ENCODE results near the gene PTGR3.
A peak's percentile ranks its signal among the peaks of the same experiment; 100 is the strongest.

Gene PTGR3, protein sequence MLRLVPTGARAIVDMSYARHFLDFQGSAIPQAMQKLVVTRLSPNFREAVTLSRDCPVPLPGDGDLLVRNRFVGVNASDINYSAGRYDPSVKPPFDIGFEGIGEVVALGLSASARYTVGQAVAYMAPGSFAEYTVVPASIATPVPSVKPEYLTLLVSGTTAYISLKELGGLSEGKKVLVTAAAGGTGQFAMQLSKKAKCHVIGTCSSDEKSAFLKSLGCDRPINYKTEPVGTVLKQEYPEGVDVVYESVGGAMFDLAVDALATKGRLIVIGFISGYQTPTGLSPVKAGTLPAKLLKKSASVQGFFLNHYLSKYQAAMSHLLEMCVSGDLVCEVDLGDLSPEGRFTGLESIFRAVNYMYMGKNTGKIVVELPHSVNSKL

DNA sequence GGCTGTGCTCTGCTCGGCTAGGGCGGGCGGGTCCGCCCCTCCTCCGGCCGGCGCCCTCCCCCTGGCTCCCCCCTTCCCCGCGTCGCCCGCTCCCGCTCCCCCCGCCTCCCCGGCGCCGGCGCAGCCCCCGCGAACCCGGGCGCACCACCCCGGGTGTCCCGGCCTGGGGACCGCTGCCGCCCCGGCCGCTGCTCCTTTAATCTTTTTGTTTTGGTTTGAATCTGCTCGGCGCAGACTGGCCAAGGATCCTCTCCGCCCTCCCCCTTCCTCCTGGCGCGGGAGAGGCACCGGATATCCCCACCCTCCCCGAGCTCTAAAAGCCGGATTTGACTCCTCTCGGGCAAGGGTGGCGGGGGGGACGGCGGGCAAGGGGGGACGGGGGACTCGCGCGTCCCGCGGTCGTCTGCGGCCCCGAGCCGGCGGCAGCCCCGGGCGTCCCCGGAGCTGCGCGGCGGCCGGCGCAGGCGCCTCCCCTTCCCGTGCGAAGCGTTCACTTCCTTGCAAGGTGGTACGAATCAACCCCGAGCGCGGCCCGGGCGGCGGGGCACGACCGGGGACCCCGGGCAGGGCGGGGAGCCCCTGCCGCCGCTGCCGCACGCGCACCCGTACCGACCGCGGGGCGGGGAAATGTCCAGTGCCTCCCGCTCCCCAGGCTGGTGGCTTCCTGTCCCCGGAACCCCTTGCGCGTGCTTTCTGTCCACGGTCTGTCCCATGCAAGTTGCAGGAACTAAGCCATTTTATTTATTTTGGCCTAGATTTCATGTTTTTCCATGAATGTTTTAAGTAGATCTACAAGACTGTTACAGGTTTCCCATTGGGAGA, at the start of gene PTGR3:
Gene PTGR3, minus strand, starts transcription at position 11 of the 822 bp plus-strand sequence. CDS start 81 bp downstream, outside the sequence.
- DNase-seq = peak; percentile 92

- no peak for DNase-seq
These were observed 48.7 kb upstream of the PTGR3 start for GRCh38 chr18:75257605-75258004.

DNA sequence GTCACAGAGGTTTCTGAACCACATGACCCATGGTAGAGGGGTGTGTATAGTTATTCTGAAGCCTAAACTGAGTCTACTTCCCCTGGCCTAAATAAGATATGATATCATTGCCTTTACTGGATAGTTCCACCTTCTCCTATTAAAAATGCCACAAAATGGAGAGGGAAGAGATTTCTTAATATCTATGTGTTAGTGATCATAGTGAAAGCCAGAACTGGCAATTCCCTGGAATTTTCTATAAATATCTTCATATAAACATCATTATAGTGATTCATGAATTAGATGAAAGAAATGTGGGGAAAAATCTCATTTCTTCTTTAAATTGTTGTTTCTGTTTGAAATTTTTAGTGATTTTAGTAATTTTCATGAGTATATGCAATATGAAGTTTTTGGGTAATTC, 47.4 kb upstream of the PTGR3 start:
- DNase-seq = no peak

GRCh38 chr18:75255094-75255493, 46.2 kb upstream of the PTGR3 start:
- DNase-seq = no peak

DNA sequence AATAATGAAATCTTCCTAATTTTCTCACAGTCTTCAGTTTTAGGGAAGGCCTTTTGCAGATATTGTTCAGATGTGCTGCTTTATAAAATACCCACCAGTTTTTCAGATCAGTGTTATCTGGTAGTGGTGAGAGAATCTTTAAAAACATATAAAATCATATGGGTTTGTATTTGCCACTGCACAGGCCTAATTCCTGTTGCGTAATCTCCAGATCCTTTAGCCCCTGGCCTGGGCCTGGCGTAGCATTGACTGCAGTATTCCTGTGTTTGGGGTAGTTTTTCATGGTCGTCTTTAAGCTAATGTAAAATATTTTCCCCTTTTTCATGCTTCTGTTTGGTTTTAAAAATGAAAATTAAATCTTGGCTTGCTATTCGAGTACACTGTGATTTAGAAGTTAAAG, 44.8 kb upstream of the PTGR3 start:
- DNase-seq = peak; percentile 48

GRCh38 chr18:75253043-75253442, 44.1 kb upstream of the PTGR3 start:
- no peak for DNase-seq

GRCh38 chr18:75252136-75252535, 43.2 kb upstream of the PTGR3 start:
- DNase-seq = peak; percentile 34

DNA sequence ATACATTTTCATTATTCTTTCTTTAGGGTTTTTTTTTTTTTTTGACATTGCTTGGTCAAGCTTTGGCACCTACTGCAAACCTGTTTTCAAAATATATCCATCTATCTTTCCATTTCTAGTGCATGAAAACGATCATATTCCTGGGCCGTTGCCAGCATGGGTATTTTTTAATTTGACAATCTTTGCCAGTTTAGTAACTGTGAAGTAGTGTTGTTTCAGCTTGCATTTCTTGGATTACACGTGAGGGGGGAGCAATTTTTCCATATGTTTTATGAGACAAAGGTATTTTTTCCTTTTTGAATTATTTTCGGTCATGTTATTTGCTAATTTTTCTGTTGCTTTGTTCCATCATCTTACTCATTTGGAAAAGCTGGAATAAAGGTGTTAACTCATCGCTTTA, 42.5 kb upstream of the PTGR3 start:
- no peak for DNase-seq

GRCh38 chr18:75250471-75250821, 41.5 kb upstream of the PTGR3 start:
- DNase-seq = peak; percentile 30

DNA sequence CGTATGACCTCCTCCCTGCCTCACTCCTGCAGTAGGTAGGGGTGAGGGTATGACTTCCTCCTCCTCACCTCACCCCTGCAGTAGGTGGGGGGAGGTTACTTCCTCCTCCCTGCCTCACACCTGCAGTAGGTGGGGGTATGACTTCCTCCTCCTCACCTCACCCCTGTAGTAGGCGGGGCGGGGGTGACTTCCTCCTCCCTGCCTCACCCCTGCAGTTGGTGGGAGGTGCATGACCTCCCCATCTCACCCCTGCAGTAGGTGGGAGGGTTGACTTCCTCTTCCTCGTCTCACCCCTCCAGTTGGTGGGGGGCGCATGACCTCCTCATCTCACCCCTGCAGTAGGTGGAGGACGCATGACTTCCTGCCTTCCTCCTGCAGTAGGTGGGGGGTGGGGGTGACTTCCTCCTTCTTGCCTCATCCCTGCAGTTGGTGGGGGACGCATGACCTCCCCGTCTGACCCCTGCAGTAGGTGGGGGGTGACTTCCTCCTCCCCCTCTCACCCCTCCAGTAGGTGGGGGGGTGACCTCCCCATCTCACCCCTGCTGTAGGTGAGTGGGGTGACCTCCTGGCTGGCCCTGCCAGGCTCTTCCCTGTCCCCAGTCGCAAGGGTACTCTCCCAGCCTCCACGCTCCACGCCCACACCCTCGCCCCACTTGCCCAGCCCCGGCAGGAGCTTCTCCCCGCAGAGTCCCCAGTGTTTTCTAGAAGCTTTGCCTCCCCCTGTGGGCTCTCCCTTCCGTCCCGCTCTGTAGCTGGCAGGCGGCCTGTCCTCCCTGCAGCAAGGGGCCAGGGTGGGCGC, 40.9 kb upstream of the PTGR3 start:
- no peak for DNase-seq

DNA sequence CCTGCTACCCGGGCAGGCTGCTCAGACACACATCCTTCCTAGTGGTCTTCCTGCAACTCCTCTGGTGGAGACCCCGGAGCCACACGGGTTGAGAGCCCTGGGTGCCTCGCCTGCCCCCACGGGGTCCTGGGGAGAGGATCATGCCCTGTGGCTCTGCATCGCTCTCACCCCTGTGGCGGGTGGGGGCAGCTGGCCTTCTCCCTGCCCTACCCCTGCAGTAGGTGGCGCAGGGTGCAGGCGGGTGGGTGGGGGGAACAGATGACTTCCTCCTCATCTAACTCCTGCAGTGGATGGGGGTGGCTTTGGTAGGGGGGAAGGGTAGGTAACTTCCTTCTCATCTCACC, 40.2 kb upstream of the PTGR3 start:
- DNase-seq = no peak

- DNase-seq = no peak
These were observed 39.7 kb upstream of the PTGR3 start for GRCh38 chr18:75248426-75249174.

GRCh38 chr18:75247611-75248421, 38.9 kb upstream of the PTGR3 start:
- DNase-seq = peak; percentile 66

- DNase-seq = peak; percentile 29
These were observed 38.0 kb upstream of the PTGR3 start for GRCh38 chr18:75246721-75247610.

DNA sequence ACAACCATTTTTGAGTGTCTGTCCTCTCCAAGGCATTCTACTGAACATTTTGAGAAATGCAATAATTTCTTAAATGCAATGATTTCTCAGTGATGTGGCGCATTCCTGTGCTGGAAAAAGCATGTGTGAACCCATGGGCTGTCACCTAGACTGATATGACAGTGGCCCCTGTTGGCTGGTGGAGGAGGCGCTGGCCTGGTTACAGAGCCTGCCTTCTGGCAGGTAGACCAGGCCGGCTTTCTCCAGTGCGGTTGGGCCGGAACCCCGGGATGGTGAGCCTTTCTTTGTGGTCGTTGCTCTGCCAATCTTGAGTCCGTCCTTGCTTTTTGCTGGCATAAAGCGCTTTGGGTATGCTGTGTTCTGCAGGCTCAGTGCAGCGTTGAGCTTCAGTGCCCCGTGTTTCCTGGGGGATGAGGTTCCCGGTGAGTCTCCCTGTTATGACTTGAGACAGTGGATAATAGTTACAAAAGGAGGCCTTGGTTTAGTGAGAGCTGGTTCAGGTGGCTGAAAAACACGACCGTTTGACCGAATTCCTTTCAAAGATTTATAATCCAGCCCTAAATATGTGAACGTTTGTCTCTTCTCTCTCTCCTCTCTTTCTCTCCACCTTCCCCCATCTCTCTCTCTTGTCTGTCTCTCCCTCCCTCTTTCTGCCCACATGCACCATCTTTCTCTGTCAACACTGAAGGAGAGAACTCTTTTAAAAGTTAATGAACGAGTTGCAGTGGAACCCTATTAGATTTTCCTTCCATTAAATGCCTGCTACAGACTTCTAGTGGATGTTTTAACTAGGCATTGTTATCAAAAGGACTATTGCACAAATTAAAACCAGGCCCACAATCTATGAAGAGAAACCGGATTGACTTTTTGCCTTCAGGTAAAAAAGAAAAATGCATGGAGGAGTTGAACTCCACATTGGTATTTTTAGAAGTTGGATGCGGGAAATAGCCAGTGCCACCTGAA, 35.7 kb upstream of the PTGR3 start:
- peak; percentile 50 for DNase-seq

DNA sequence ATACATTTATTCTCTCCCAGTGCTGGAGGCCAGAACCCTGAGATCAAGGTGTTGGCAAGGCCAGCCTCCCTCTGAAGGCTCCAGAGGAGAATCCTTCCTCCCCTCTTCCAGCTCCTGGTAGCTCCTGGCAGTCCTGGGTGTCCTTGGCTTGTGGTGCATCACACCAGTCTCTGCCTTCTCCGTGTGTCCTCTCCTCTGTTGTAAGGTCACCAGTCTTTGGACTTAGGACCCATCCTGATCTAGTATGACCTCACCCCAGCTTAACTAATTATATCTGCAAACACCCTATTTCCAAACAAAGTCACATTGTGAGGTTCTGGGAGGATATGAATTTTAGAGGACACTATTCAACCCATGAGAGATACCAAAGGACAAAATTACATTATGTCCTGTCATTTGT, 32.8 kb upstream of the PTGR3 start:
- DNase-seq = no peak

DNA sequence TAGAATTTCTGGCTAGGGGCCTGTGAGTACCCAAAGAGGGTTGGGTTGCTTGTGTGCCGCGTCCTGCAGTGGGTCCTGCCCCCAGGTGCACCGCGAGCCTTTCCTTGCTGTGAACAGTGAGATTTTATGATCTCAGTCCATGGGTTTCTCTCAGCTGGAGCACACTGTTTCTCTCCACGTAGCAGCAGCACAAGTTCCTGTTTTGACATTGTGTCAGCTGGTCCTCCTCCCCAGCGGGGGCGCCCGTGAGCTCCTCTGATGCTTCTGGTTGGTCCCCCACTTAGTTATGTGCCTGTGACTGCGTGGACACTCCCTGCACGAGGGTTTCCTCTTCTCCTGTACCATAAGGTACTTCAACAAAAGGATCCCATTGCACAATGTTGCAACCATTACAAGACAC, 31.5 kb upstream of the PTGR3 start:
- DNase-seq = no peak

- no peak for DNase-seq
These were observed 29.8 kb upstream of the PTGR3 start for GRCh38 chr18:75238786-75239185.

DNA sequence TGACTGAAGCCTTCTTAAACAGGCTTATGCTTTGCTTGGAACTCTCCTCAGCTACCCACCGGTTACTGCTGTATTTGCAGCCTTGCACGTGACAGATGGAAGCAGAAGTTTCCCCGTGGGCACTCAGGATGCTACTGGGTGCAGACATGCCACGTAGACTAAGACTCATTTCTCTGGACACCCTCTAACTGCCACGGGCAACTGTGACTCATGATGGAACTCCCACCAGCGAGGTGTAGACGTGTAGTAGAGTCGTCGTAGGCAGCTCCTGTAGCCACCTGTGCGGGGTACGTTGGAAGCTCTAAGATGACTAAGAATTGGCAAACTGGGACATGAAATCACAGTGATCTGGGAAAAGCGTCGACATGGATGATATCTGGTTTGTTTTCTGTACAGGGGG, 29.2 kb upstream of the PTGR3 start:
- peak; percentile 58 for DNase-seq

DNA sequence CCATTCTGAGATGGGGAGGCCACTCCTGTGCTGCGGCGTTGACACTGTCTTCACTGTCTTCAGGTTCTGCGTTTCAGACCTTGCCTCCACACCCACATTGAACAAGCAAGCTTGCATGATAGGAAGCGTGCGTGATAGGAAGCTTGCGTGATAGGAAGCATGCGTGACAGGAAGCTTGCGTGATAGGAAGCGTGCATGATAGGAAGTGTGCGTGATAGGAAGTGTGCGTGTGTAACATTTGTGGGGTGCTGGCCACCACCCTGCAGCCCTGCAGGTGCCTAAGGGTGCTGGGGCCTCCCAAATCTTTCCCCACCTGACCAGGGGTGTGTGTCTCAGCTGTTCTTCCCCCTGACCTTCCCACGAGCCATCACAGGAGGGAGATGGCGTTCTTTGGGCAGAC, 27.0 kb upstream of the PTGR3 start:
- no peak for DNase-seq
